MCF 10A (cell line): Measurements from ENCODE around the gene SLC26A9. TPM values are rescaled to one million over a fixed set of nuclear protein-coding genes. Genes with fewer than 3 reads are reported as not detected.

Experiments used
- BruUV-seq: library from RNA; stranded (reverse); fragments of 400-500 nt; replicated peaks from 2 replicates; lab custom pipeline; 2021; lab: Mats Ljungman, UMichigan
- CTCF ChIA-PET: fragments of 300-600 bp; sonication (Branson Sonifier 250); formaldehyde crosslinking; extraction: SDS; loops from one replicate; lab custom pipeline; 2021; ENCODE audit warnings: antibody characterized with exemption, inconsistent platforms; lab: Yijun Ruan, JAX
- POLR2A ChIA-PET: fragments of 300-600, 350-650 bp; sonication (Branson Sonifier 250); formaldehyde crosslinking; extraction: SDS; loops from one replicate; lab custom pipeline; 2020; ENCODE audit warnings: antibody characterized with exemption, inconsistent platforms; lab: Yijun Ruan, JAX
- DNase-seq: peaks from one replicate; pipeline ENCODE4 v3.0.0-alpha.2; 2018; ENCODE audit not compliant: unreplicated experiment
- H3K27ac Mint-ChIP-seq: one replicate; pipeline ENCODE4 v1.8.0; 2022; ENCODE audit warnings: mild to moderate bottlenecking, low read depth, mixed read lengths; ENCODE audit not compliant: unreplicated experiment
- H3K27me3 Mint-ChIP-seq: one replicate; pipeline ENCODE4 v1.8.0; 2022; ENCODE audit warnings: mixed read lengths; ENCODE audit not compliant: insufficient read depth, unreplicated experiment
- H3K36me3 Mint-ChIP-seq: one replicate; pipeline ENCODE4 v1.8.0; 2022; ENCODE audit warnings: mild to moderate bottlenecking, moderate library complexity, mixed read lengths; ENCODE audit not compliant: insufficient read depth, unreplicated experiment
- H3K4me1 Mint-ChIP-seq: one replicate; pipeline ENCODE4 v1.8.0; 2022; ENCODE audit warnings: mixed read lengths; ENCODE audit not compliant: insufficient read depth, unreplicated experiment
- H3K4me3 Mint-ChIP-seq: one replicate; pipeline ENCODE4 v1.8.0; 2022; ENCODE audit warnings: mild to moderate bottlenecking, moderate library complexity, mixed read lengths; ENCODE audit not compliant: unreplicated experiment
- H3K9me3 Mint-ChIP-seq: one replicate; pipeline ENCODE4 v1.8.0; 2022; ENCODE audit warnings: mixed read lengths; ENCODE audit not compliant: unreplicated experiment
- intact Hi-C: fragments of 100-400 bp; cut with micrococcal nuclease; formaldehyde crosslinking; loops from 2 replicates; pipeline ENCODE4 v1.14.1; 2022
- total RNA-seq: library from RNA; stranded (reverse); gene quantifications from 2 replicates; pipeline ENCODE4 v1.2.3, GENCODE V29; 2022
- TF ChIP-seq, protein P1 (sequence below): fragments of 200-600 bp; IDR thresholded peaks from one replicate; pipeline ENCODE4 v1.8.0; 2022; ENCODE audit warnings: antibody characterized with exemption, mild to moderate bottlenecking; ENCODE audit not compliant: unreplicated experiment

SLC26A9 gene
- total RNA-seq, 1 experiment from 2014 or later, result not detected

DNA sequence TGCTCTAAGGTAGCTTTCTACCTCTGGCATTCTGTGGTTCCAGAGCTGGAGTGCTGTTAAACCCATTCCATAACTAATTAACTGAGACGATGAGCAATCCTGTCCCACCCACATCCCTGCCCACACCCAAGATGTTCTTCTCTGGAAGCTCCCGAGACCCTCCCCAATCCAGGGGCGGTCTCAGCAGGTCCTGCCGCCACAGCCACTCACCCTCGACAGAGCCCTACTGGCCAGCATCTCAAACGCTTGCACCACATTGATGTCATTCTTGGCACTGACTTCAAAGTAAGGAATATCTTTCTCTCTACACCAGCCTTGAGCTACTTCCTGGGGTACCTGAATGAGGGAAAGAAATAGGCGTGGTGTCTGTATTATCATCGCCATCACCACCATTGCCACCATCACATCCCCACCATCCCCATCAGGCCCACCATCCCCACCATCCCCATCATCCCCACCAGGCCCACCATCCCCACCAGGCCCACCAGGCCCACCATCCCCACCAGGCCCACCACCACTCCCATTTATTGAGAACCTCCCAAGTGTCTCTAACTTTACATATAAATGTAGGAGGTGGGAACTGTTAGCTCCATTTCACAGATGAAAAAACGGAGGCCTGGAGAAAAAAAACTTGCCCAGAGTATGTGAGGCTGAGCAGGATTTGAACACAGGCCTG lies 42.2 kb upstream of the SLC26A9 start:
- no TSS peak for BruUV-seq
- H3K27me3 Mint-ChIP-seq, result no peaks in the 10 kb centered on the region
- intact Hi-C loops, result no loop called here

DNA sequence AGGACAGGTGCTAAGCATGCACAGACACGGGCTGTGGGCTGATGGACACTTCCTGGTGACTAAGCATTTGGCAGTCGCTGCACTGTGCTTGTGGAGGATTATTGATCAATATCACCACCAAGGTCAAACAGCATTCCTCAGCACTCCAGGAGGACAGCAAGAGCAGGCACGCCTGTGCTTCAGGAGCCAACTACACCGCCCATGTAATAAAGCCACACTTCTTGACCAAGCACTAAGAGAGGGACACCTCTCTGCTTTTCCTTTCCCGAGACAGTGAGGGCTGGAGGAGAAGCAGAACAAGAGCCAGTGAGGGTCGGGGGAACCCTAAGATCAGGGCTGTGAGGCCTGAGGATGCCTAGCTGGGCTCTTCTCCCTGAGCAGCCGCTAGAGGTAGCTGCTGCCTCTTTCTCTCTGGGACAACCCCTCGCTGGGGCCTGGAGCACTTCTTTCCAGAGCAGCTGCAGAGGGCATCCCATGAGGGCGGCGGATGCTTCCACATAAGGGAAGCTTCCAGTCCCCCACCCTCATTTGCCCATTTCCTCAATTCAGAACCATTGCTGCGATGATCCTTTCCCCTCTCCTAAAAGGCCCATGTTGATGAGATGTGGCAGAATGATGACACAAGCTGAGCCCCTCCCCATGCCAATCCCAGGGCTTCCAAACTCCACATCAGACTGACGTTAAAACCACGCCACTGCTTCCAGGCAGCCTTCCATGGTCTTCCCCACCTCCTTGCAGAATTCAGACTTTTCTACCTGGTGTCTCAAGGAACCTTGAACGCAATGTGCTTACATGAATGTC lies 40.9 kb upstream of the SLC26A9 start:
- CTCF ChIA-PET, result interaction anchor here (0.6 to 13.1 kb wide), 31 partner anchors 8 to 1976 kb away, joined by 3 to 911 read pairs (median 5); partner anchors contain the start of genes CTSE and RAB7B
- H3K36me3 Mint-ChIP-seq, result peaks cover 17% of the 10 kb centered on the region
- intact Hi-C loops, result loop anchor here (1.0 kb wide), 2 partner anchors 46 to 122 kb away; no protein-coding TSS in a partner anchor
- TF ChIP-seq, protein P1, sequence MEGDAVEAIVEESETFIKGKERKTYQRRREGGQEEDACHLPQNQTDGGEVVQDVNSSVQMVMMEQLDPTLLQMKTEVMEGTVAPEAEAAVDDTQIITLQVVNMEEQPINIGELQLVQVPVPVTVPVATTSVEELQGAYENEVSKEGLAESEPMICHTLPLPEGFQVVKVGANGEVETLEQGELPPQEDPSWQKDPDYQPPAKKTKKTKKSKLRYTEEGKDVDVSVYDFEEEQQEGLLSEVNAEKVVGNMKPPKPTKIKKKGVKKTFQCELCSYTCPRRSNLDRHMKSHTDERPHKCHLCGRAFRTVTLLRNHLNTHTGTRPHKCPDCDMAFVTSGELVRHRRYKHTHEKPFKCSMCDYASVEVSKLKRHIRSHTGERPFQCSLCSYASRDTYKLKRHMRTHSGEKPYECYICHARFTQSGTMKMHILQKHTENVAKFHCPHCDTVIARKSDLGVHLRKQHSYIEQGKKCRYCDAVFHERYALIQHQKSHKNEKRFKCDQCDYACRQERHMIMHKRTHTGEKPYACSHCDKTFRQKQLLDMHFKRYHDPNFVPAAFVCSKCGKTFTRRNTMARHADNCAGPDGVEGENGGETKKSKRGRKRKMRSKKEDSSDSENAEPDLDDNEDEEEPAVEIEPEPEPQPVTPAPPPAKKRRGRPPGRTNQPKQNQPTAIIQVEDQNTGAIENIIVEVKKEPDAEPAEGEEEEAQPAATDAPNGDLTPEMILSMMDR, result peak; percentile 99
- peaks cover 23% of the 10 kb centered on the region for H3K4me1 Mint-ChIP-seq
- H3K27me3 Mint-ChIP-seq, result no peaks in the 10 kb centered on the region
- POLR2A ChIA-PET, result interaction anchor here (0.6 to 10.8 kb wide), 18 partner anchors 9 to 237 kb away, joined by 3 to 247 read pairs (median 4); partner anchors contain the start of gene RAB7B
- H3K27ac Mint-ChIP-seq, result peak overlapping the region; percentile 40
- no TSS peak for BruUV-seq
- DNase-seq, result peak; percentile 97
- no peak overlapping the region for H3K4me3 Mint-ChIP-seq
- no peaks in the 10 kb centered on the region for H3K9me3 Mint-ChIP-seq

More for the DNA sequence above, 42.2 kb upstream of the SLC26A9 start:
- peak; percentile 47 for DNase-seq
- TF ChIP-seq, protein P1, result no peak
- no peak overlapping the region for H3K4me3 Mint-ChIP-seq
- CTCF ChIA-PET, result interaction anchor here (0.6 to 13.1 kb wide), 18 partner anchors 8 to 556 kb away, joined by 3 to 911 read pairs (median 8); partner anchors contain the start of genes CTSE and RAB7B
- peaks cover 23% of the 10 kb centered on the region for H3K4me1 Mint-ChIP-seq
- H3K27ac Mint-ChIP-seq, result no peak overlapping the region
- no peaks in the 10 kb centered on the region for H3K9me3 Mint-ChIP-seq
- peaks cover 17% of the 10 kb centered on the region for H3K36me3 Mint-ChIP-seq
- POLR2A ChIA-PET, result interaction anchor here (0.8 to 10.8 kb wide), 12 partner anchors 8 to 1475 kb away, joined by 3 to 247 read pairs (median 7); partner anchors contain the start of gene RAB7B

DNA sequence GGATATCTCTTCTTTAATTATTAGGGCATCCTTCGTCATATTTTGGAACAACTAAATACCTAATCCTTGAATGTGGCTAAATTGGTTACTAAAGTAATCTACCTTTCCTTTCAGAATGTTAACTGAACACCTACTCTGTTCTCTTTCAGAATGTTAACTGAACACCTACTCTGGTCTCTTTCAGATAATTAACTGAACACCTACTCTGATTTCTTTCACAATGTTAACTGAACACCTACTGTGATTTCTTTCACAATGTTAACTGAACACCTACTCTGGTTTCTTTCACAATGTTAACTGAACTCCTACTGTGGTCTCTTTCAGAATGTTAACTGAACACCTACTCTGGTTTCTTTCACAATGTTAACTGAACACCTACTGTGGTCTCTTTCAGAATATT lies 38.0 kb upstream of the SLC26A9 start:
- no peak for DNase-seq
- H3K9me3 Mint-ChIP-seq, result no peaks in the 10 kb centered on the region
- CTCF ChIA-PET, result interaction anchor here (0.6 to 13.1 kb wide), 12 partner anchors 18 to 498 kb away, joined by 3 to 911 read pairs (median 6); no protein-coding TSS in a partner anchor
- peaks cover 23% of the 10 kb centered on the region for H3K4me1 Mint-ChIP-seq
- BruUV-seq, result no TSS peak
- H3K36me3 Mint-ChIP-seq, result no peaks in the 10 kb centered on the region
- intact Hi-C loops, result no loop called here
- no peaks in the 10 kb centered on the region for H3K27me3 Mint-ChIP-seq
- H3K4me3 Mint-ChIP-seq, result no peak overlapping the region
- no peak overlapping the region for H3K27ac Mint-ChIP-seq
- POLR2A ChIA-PET, result interaction anchor here (0.9 to 10.8 kb wide), 4 partner anchors 10 to 62 kb away, joined by 4 to 247 read pairs (median 48); no protein-coding TSS in a partner anchor
- TF ChIP-seq, protein P1, result no peak
